ENCODE measurements around the gene P2RY2. TPM values are rescaled to one million over a fixed set of nuclear protein-coding genes. Genes with fewer than 3 reads are reported as not detected.

The P2RY2 gene
- total RNA-seq, 1 experiment from 2014 or later = 1.2 TPM

GRCh38 chr11:73189723-73190556 is 28.1 kb upstream of the P2RY2 start:
- POLR2A ChIA-PET = no interaction called here
- CTCF ChIA-PET = interaction anchor here (0.8 to 7.8 kb wide), 5 partner anchors 12 to 53 kb away, joined by 3 to 129 read pairs (median 5); no protein-coding TSS in a partner anchor
- Mint-ChIP-seq H3K27ac (no peak overlapping the region), H3K36me3 (no peaks in the 10 kb centered on the region), H3K9me3 (no peaks in the 10 kb centered on the region), H3K27me3 (ENCODE audit: low read depth) (peaks cover 2% of the 10 kb centered on the region; the same call in 1 of the 2 replicates), H3K4me3 (no peak overlapping the region), H3K4me1 (peaks cover 10% of the 10 kb centered on the region)
- DNase-seq (ENCODE audit: low spot score) = no peak
- ATAC-seq = no peak
- TF ChIP-seq NR2C2 (CRISPR knock-in tag; IDR thresholded peaks at IDR 0.05) (no peak), MAX (CRISPR knock-in tag; IDR thresholded peaks at IDR 0.05) (no peak), SMAD3 (CRISPR knock-in tag; IDR thresholded peaks at IDR 0.05; ENCODE audit: borderline replicate concordance) (no peak), FOXP4 (CRISPR knock-in tag; IDR thresholded peaks at IDR 0.05) (no peak), FOXP1 (CRISPR knock-in tag; IDR thresholded peaks at IDR 0.05; ENCODE audit: borderline replicate concordance) (no peak), GTF2I (CRISPR knock-in tag; conservative IDR thresholded peaks at IDR 0.05) (no peak), ZNF219 (CRISPR knock-in tag; IDR thresholded peaks at IDR 0.05; ENCODE audit: borderline replicate concordance) (no peak), AR (CRISPR knock-in tag; IDR thresholded peaks at IDR 0.05) (no peak), NR1H2 (CRISPR knock-in tag; IDR thresholded peaks at IDR 0.05) (no peak), ZNF138 (CRISPR knock-in tag; conservative IDR thresholded peaks at IDR 0.05) (no peak), TEAD1 (CRISPR knock-in tag; IDR thresholded peaks at IDR 0.05) (no peak), GABPB1 (CRISPR knock-in tag; IDR thresholded peaks at IDR 0.05) (no peak), AFF4 (CRISPR knock-in tag; IDR thresholded peaks at IDR 0.05; ENCODE audit: borderline replicate concordance) (no peak), FOXJ3 (CRISPR knock-in tag; IDR thresholded peaks at IDR 0.05; ENCODE audit: borderline replicate concordance) (no peak), MYBL2 (CRISPR knock-in tag; IDR thresholded peaks at IDR 0.05) (no peak), ERG (CRISPR knock-in tag; IDR thresholded peaks at IDR 0.05) (no peak)
- TF ChIP-seq, protein P1, sequence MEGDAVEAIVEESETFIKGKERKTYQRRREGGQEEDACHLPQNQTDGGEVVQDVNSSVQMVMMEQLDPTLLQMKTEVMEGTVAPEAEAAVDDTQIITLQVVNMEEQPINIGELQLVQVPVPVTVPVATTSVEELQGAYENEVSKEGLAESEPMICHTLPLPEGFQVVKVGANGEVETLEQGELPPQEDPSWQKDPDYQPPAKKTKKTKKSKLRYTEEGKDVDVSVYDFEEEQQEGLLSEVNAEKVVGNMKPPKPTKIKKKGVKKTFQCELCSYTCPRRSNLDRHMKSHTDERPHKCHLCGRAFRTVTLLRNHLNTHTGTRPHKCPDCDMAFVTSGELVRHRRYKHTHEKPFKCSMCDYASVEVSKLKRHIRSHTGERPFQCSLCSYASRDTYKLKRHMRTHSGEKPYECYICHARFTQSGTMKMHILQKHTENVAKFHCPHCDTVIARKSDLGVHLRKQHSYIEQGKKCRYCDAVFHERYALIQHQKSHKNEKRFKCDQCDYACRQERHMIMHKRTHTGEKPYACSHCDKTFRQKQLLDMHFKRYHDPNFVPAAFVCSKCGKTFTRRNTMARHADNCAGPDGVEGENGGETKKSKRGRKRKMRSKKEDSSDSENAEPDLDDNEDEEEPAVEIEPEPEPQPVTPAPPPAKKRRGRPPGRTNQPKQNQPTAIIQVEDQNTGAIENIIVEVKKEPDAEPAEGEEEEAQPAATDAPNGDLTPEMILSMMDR (IDR thresholded peaks at IDR 0.05) = no peak
- TF ChIP-seq, protein P2, sequence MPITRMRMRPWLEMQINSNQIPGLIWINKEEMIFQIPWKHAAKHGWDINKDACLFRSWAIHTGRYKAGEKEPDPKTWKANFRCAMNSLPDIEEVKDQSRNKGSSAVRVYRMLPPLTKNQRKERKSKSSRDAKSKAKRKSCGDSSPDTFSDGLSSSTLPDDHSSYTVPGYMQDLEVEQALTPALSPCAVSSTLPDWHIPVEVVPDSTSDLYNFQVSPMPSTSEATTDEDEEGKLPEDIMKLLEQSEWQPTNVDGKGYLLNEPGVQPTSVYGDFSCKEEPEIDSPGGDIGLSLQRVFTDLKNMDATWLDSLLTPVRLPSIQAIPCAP (CRISPR knock-in tag; IDR thresholded peaks at IDR 0.05) = no peak
- TF ChIP-seq, protein P3, sequence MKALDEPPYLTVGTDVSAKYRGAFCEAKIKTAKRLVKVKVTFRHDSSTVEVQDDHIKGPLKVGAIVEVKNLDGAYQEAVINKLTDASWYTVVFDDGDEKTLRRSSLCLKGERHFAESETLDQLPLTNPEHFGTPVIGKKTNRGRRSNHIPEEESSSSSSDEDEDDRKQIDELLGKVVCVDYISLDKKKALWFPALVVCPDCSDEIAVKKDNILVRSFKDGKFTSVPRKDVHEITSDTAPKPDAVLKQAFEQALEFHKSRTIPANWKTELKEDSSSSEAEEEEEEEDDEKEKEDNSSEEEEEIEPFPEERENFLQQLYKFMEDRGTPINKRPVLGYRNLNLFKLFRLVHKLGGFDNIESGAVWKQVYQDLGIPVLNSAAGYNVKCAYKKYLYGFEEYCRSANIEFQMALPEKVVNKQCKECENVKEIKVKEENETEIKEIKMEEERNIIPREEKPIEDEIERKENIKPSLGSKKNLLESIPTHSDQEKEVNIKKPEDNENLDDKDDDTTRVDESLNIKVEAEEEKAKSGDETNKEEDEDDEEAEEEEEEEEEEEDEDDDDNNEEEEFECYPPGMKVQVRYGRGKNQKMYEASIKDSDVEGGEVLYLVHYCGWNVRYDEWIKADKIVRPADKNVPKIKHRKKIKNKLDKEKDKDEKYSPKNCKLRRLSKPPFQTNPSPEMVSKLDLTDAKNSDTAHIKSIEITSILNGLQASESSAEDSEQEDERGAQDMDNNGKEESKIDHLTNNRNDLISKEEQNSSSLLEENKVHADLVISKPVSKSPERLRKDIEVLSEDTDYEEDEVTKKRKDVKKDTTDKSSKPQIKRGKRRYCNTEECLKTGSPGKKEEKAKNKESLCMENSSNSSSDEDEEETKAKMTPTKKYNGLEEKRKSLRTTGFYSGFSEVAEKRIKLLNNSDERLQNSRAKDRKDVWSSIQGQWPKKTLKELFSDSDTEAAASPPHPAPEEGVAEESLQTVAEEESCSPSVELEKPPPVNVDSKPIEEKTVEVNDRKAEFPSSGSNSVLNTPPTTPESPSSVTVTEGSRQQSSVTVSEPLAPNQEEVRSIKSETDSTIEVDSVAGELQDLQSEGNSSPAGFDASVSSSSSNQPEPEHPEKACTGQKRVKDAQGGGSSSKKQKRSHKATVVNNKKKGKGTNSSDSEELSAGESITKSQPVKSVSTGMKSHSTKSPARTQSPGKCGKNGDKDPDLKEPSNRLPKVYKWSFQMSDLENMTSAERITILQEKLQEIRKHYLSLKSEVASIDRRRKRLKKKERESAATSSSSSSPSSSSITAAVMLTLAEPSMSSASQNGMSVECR (CRISPR knock-in tag; IDR thresholded peaks at IDR 0.05; ENCODE audit: borderline replicate concordance) = no peak

All from WTC11 (cell line).